ENCODE data around the gene GPATCH1. TPM values are rescaled to one million over a fixed set of nuclear protein-coding genes. Genes with fewer than 3 reads are reported as not detected.

The GPATCH1 gene
- total RNA-seq, 1 experiment from 2014 or later, result 7.8 TPM

- Histone ChIP-seq H3K9me3 (ENCODE audit: control insufficient read depth in 1 of 2, insufficient read depth in 1 of 2, low read depth in 1 of 2, low read length in 2 of 2) (no peaks in the 10 kb centered on the region), H3K9me2 (ENCODE audit: insufficient read depth) (no peaks in the 10 kb centered on the region), H3K36me3 (ENCODE audit: control insufficient read depth in 1 of 2, insufficient read depth in 2 of 2, low read length in 2 of 2) (peaks cover 3% of the 10 kb centered on the region in 2 experiments; a peak in 2 of 4 replicates), H3K4me3 (replicated peaks in 1 of 2; ENCODE audit: low read depth in 1 of 2, low read length in 2 of 2) (no peak overlapping the region), H2AFZ (ENCODE audit: low read depth, low read length, poor library complexity, severe bottlenecking) (no peak overlapping the region), H3K4me2 (ENCODE audit: low read length) (no peak overlapping the region), H4K20me1 (ENCODE audit: insufficient read depth) (no peaks in the 10 kb centered on the region), H3K9ac (ENCODE audit: low read length) (no peak overlapping the region), H3K4me1 (ENCODE audit: control insufficient read depth in 1 of 2, insufficient read depth in 2 of 2, low read length in 2 of 2) (peaks cover 0 to 4% of the 10 kb centered on the region in 2 experiments; a peak in 2 of 4 replicates), H3K27me3 (ENCODE audit: insufficient read depth, low read length) (no peaks in the 10 kb centered on the region), H3K27ac (ENCODE audit: low read depth, low read length) (no peak overlapping the region), H3K79me2 (ENCODE audit: insufficient read depth, low read length) (no peaks in the 10 kb centered on the region)
- no TSS peak for BruUV-seq (replicated peaks)
- intact Hi-C loops (cut with micrococcal nuclease), result no loop called here
- ATAC-seq (no peak), DNase-seq (ENCODE audit: low read depth, low spot score) (no peak)
- ChIA-PET RAD21 (ENCODE audit: low non-redundant PET in 1 of 2, low total read pairs in 2 of 2, uncharacterized antibody in 2 of 2, unreplicated experiment in 2 of 2) (interaction anchor here in 1 of 2 experiments (0.5 kb wide), 1 partner anchor 93 kb away, joined by 3 read pairs; no protein-coding TSS in a partner anchor), POLR2A (no interaction called here), CTCF (interaction anchor here (1.3 kb wide), 1 partner anchor 46 kb away, joined by 3 read pairs; no protein-coding TSS in a partner anchor)
- TF ChIP-seq SRF (IDR thresholded peaks at IDR 0.05; ENCODE audit: low read depth) (no peak), POLR2A (IDR thresholded peaks at IDR 0.05; ENCODE audit: borderline replicate concordance, extremely low read depth, insufficient read depth, insufficient read length) (no peak)
Measured at GRCh38 chr19:33130433-33130832, 49.5 kb downstream of the GPATCH1 start.

- intact Hi-C loops (cut with micrococcal nuclease), result no loop called here
- no peak for TF ChIP-seq TCF7L2 (IDR thresholded peaks at IDR 0.05; ENCODE audit: borderline replicate concordance, extremely low read depth, insufficient read depth, insufficient read length)
- no peak for TF ChIP-seq CBX3 (IDR thresholded peaks at IDR 0.05; ENCODE audit: low read depth)
- TF ChIP-seq MAX (IDR thresholded peaks at IDR 0.05), result no peak
- no peak for TF ChIP-seq EZH2phosphoT487 (IDR thresholded peaks at IDR 0.05; ENCODE audit: borderline replicate concordance)
- no peak for TF ChIP-seq SRF (IDR thresholded peaks at IDR 0.05; ENCODE audit: low read depth)
- TF ChIP-seq SIN3A (IDR thresholded peaks at IDR 0.05; ENCODE audit: low read depth), result no peak
- TF ChIP-seq ATF3 (IDR thresholded peaks at IDR 0.05), result no peak
- no peak for TF ChIP-seq POLR2A (IDR thresholded peaks at IDR 0.05; ENCODE audit: borderline replicate concordance, extremely low read depth, insufficient read depth, insufficient read length)
- no peak for TF ChIP-seq ZFX (IDR thresholded peaks at IDR 0.05)
- TF ChIP-seq EZH2 (IDR thresholded peaks at IDR 0.05), result no peak
- TF ChIP-seq CEBPB (IDR thresholded peaks at IDR 0.05; ENCODE audit: low read depth), result no peak
- TF ChIP-seq ZNF274 (IDR thresholded peaks at IDR 0.05; ENCODE audit: low read depth, low read length), result no peak
- TF ChIP-seq FOSL1 (IDR thresholded peaks at IDR 0.05; ENCODE audit: low read depth), result no peak
- TF ChIP-seq CTCF (IDR thresholded peaks at IDR 0.05 in 2 of 3, conservative IDR thresholded peaks at IDR 0.05 in 1 of 3; ENCODE audit: borderline replicate concordance in 1 of 3, insufficient read depth in 1 of 3, low read depth in 2 of 3, low read length in 2 of 3), result no peak
- TF ChIP-seq RAD21 (IDR thresholded peaks at IDR 0.05; ENCODE audit: low read depth), result no peak
- no peak for TF ChIP-seq YY1 (IDR thresholded peaks at IDR 0.05; ENCODE audit: extremely low read depth, insufficient replicate concordance, low read depth, low read length)
- Histone ChIP-seq H3K4me2 (ENCODE audit: low read length) (no peak within 1 kb of the TSS), H4K20me1 (ENCODE audit: insufficient read depth) (no peaks in the 10 kb centered on the region), H3K9ac (ENCODE audit: low read length) (no peak within 1 kb of the TSS), H3K27me3 (ENCODE audit: insufficient read depth, low read length) (no peaks in the 10 kb centered on the region), H3K9me3 (ENCODE audit: control insufficient read depth in 1 of 2, insufficient read depth in 1 of 2, low read depth in 1 of 2, low read length in 2 of 2) (no peaks in the 10 kb centered on the region), H3K79me2 (ENCODE audit: insufficient read depth, low read length) (no peaks in the 10 kb centered on the region), H3K4me3 (replicated peaks in 1 of 2; ENCODE audit: low read depth in 1 of 2, low read length in 2 of 2) (no peak within 1 kb of the TSS), H3K27ac (ENCODE audit: low read depth, low read length) (no peak within 1 kb of the TSS), H3K9me2 (ENCODE audit: insufficient read depth) (no peaks in the 10 kb centered on the region), H3K4me1 (ENCODE audit: control insufficient read depth in 1 of 2, insufficient read depth in 2 of 2, low read length in 2 of 2) (peaks cover 6 to 9% of the 10 kb centered on the region in 2 experiments), H3K36me3 (ENCODE audit: control insufficient read depth in 1 of 2, insufficient read depth in 2 of 2, low read length in 2 of 2) (peaks cover 0 to under 1% of the 10 kb centered on the region in 2 experiments; a peak in 1 of 4 replicates), H2AFZ (ENCODE audit: low read depth, low read length, poor library complexity, severe bottlenecking) (no peak within 1 kb of the TSS)
- BruUV-seq (replicated peaks), result no TSS peak
- ChIA-PET CTCF (interaction anchor here (1.4 kb wide), 1 partner anchor 52 kb away, joined by 4 read pairs; no protein-coding TSS in a partner anchor), RAD21 (ENCODE audit: low non-redundant PET in 1 of 2, low total read pairs in 2 of 2, uncharacterized antibody in 2 of 2, unreplicated experiment in 2 of 2) (no interaction called here), POLR2A (no interaction called here)
- DNase-seq (ENCODE audit: low read depth, low spot score) (no peak), ATAC-seq (no peak)
Measured at GRCh38 chr19:33132021-33132420, 51.0 kb downstream of the GPATCH1 start, which contains the start of gene WDR88. Gene WDR88, plus strand, starts transcription at chr19:33132114. Its CDS starts 56 bp downstream, at chr19:33132170.
